22Rv1 (cell line): ENCODE measurements around the gene ZNF488.

Experiments
- CTCF ChIP-seq: fragments of 450-650 bp; IDR thresholded peaks from 2 replicates; pipeline ENCODE4 v1.5.1; 2017; ENCODE audit warnings: mild to moderate bottlenecking
- ZFX ChIP-seq: fragments of 450-650 bp; IDR thresholded peaks from 2 replicates; pipeline ENCODE4 v1.6.1; 2017; ENCODE audit warnings: antibody characterized with exemption, borderline replicate concordance

- no peak for TF ChIP-seq CTCF
- no peak for TF ChIP-seq ZFX
Observed at GRCh38 chr10:47381427-47382379, 2.4 kb downstream of the ZNF488 start.
